ENCODE data around the gene CHRNB1. TPM values are rescaled to one million over a fixed set of nuclear protein-coding genes. Genes with fewer than 3 reads are reported as not detected.

CHRNB1 gene
- total RNA-seq, 1 donor from 2014 or later = 21.3 TPM

DNA sequence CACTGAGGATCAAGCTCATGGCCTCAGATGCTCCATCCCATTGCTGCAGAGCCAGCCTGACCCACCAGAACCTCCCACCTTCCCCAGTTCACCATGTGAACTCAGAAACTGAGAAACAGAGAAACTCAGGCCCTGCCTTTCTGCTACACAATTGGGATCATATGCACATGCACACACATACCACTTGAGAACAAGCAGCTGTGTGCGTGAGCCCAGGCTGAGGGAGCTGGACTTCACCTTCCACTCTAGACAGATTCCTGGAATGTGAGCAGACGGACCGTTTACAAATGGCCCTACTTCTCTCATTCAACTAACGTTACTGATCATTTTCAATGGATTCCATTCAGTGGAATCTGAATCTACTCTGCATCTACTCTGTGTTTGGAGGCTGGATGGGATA lies 21.2 kb upstream of the CHRNB1 start:
- DNase-seq (ENCODE audit: low read depth) = no peak
- H3K4me3 ChIP-seq (ENCODE audit: low read depth, low read length) = no peak overlapping the region
- TF ChIP-seq, protein P1, sequence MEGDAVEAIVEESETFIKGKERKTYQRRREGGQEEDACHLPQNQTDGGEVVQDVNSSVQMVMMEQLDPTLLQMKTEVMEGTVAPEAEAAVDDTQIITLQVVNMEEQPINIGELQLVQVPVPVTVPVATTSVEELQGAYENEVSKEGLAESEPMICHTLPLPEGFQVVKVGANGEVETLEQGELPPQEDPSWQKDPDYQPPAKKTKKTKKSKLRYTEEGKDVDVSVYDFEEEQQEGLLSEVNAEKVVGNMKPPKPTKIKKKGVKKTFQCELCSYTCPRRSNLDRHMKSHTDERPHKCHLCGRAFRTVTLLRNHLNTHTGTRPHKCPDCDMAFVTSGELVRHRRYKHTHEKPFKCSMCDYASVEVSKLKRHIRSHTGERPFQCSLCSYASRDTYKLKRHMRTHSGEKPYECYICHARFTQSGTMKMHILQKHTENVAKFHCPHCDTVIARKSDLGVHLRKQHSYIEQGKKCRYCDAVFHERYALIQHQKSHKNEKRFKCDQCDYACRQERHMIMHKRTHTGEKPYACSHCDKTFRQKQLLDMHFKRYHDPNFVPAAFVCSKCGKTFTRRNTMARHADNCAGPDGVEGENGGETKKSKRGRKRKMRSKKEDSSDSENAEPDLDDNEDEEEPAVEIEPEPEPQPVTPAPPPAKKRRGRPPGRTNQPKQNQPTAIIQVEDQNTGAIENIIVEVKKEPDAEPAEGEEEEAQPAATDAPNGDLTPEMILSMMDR (conservative IDR thresholded peaks at IDR 0.05; ENCODE audit: low read depth, low read length) = no peak

DNA sequence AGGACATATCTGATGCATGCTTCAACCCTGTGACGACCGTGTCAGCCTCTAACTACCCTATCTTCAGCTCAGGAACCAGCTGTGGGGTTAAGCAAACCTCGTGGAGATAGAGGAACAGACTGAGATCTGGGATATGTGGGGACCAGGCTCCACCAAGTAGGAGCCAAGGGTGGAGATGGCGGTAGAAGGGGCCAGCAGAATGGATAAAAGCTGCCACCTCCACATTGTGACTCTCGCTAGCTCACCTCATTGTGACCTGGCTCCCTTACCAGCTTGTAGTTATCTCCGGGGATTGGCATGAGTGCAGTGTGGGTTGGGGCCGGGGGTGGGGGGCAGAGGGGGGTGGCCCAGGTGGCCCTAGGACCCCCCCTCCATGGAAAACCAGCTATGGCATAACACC lies 19.5 kb upstream of the CHRNB1 start, which contains the start of gene SPEM2:
SPEM2 (plus strand) TSS at position 301 of the 400 bp plus-strand sequence; CDS start at position 374, 73 bp downstream.
- TF ChIP-seq, protein P1 (conservative IDR thresholded peaks at IDR 0.05; ENCODE audit: low read depth, low read length) = no peak
- no peak for DNase-seq (ENCODE audit: low read depth)
- H3K4me3 ChIP-seq (ENCODE audit: low read depth, low read length) = no peak within 1 kb of the TSS

DNA sequence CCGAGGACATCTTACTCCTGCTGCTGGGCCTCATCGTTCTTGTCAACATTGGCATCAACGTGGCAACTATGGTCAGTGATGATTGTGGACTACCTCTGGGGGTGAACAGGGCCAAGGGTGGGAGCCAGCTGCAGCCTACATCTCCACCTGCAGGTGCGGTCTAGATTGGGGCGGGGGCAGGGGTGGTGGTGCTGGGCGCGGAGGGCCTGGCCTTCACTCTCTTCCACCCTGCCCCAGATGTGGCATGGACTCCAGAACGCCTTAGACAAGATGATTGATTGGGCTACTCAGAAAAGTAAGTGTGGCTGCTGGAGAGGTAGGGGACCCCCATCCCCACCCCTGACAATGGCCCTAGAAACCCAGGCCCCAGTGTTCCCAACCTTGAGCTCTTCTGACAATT lies 19.1 kb upstream of the CHRNB1 start:
- H3K4me3 ChIP-seq (ENCODE audit: low read depth, low read length) = no peak overlapping the region
- TF ChIP-seq, protein P1 (conservative IDR thresholded peaks at IDR 0.05; ENCODE audit: low read depth, low read length) = no peak
- no peak for DNase-seq (ENCODE audit: low read depth)

DNA sequence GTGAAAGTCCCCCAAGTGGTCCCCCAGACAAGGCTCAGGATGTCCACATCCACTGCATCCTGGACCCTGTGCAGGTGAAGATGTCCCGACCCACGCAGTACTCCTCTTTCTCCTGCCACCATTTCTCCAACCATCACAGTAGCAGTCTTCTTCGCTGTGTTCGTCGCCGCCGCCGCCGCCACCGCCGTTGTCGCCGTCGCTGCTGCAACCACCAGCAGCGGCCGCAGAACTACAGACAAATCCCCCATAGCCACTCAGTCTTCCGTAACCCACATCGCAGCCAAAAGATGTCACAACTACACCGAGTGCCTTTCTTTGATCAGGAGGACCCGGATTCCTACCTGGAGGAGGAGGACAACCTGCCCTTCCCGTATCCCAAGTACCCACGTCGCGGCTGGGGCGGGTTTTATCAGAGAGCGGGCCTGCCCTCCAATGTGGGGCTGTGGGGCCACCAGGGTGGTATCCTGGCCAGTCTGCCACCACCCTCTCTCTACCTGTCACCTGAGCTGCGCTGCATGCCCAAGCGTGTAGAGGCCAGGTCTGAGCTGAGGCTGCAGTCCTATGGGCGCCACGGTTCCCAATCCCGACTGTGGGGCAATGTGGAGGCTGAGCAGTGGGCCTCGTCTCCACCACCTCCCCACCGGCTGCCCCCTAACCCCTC lies 18.5 kb upstream of the CHRNB1 start:
- no peak overlapping the region for H3K4me3 ChIP-seq (ENCODE audit: low read depth, low read length)
- DNase-seq (ENCODE audit: low read depth) = no peak
- TF ChIP-seq, protein P1 (conservative IDR thresholded peaks at IDR 0.05; ENCODE audit: low read depth, low read length) = no peak

DNA sequence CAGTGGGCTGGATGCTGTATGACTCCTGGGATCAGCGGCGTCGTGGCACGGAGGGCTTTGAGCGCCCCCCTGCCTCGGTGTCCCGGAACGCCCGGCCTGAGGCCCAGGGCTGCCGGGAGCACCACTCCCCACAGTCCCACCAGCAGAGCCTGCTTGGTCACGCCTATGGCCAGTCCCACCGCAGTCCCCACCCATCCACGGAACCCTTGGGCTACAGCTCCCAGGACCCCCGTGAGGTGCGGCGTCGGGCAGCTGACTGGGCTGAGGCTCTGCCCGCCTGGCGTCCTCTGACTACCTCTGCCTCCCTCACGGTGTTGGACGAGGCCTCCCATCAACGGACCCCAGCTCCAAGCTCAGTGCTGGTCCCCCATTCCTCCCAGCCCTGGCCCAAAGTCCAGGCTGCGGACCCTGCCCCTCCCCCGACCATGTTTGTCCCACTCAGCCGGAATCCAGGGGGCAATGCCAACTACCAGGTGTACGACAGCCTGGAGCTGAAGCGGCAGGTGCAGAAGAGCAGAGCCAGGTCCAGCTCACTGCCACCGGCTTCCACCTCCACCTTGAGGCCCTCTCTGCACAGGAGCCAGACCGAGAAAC lies 17.9 kb upstream of the CHRNB1 start:
- DNase-seq (ENCODE audit: low read depth) = no peak
- H3K4me3 ChIP-seq (ENCODE audit: low read depth, low read length) = no peak overlapping the region
- TF ChIP-seq, protein P1 (conservative IDR thresholded peaks at IDR 0.05; ENCODE audit: low read depth, low read length) = no peak

DNA sequence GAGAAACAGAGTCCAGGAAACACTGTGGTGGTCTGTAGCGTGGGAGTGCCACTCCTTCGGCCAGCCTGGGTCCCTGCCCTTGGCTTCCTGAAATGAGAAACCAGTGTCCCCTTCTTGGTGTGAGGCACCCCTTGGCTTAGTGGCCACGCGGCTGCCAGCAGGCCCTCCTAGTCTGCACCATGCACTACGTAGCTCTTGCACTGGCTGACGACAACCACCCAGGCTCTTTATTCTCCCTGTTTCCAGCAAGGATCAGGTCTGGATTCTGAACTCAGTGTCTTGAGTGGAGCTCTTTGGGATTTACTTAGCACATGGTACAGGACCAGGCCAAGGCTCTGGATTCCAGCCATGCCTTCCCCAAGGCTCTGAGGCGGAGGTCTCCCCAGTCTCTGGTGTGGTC lies 17.3 kb upstream of the CHRNB1 start:
- H3K4me3 ChIP-seq (ENCODE audit: low read depth, low read length) = no peak overlapping the region
- no peak for DNase-seq (ENCODE audit: low read depth)
- TF ChIP-seq, protein P1 (conservative IDR thresholded peaks at IDR 0.05; ENCODE audit: low read depth, low read length) = no peak

DNA sequence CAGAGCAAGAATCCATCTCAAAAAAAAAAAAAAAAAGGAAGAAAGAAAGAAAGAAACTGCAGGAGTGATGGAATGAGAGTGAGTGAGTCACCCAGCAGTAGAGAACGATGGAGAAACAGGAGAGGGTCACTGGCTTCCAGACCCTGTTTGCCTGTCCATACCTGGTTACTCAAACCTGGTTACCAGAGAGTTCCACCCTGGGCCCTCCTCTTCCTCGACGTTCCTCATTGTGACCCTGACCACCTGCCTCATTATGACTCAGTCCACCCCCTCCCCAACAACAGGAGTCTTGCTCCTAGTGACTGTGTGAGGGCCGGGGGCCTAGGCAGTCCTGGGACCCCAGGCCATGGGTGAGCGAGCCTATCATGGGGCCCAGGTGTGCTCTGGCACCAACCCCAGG lies 16.3 kb upstream of the CHRNB1 start, which contains the start of gene SPEM3:
SPEM3 (plus strand) TSS at position 301 of the 400 bp plus-strand sequence; CDS start at position 347, 46 bp downstream.
- H3K4me3 ChIP-seq (ENCODE audit: low read depth, low read length) = no peak within 1 kb of the TSS
- no peak for DNase-seq (ENCODE audit: low read depth)
- TF ChIP-seq, protein P1 (conservative IDR thresholded peaks at IDR 0.05; ENCODE audit: low read depth, low read length) = no peak

Measured in epithelial cell of proximal tubule (primary cell).